Activated CD8-positive, alpha-beta T cell treated with anti-CD3 and anti-CD28 coated beads for 36 hours (primary cell): Measurements from ENCODE around the gene PTRH1. TPM values are rescaled to one million over a fixed set of nuclear protein-coding genes. Genes with fewer than 3 reads are reported as not detected.
"Not testable (repeated sequence)": the region's sequence is repeated elsewhere in the genome, so short reads cannot be mapped to it uniquely, and the experiment has no call there.

Source experiments
- ATAC-seq: fragments of 200-7000 bp; cut with Tn5 transposase; one replicate; pipeline ENCODE4 v1.10.0; 2021; ENCODE audit warnings: mild to moderate bottlenecking, moderate library complexity
- CTCF ChIA-PET: fragments of 350-600 bp; sonication (Branson Sonifier 250); formaldehyde crosslinking; loops from one replicate; lab custom pipeline; 2021; ENCODE audit warnings: antibody characterized with exemption; lab: Charles Lee
- POLR2A ChIA-PET: fragments of 350-600 bp; sonication (Branson Sonifier 250); formaldehyde crosslinking; loops from one replicate; lab custom pipeline; 2021; ENCODE audit warnings: antibody characterized with exemption; lab: Charles Lee
- DNase-seq: peaks from one replicate; pipeline ENCODE4 v3.0.0-alpha.2; 2020
- H3K27ac Mint-ChIP-seq: one replicate; pipeline ENCODE4 v1.8.0; 2021; ENCODE audit warnings: mild to moderate bottlenecking, mixed read lengths
- H3K27me3 Mint-ChIP-seq: one replicate; pipeline ENCODE4 v1.8.0; 2021; ENCODE audit warnings: mixed read lengths
- H3K36me3 Mint-ChIP-seq: one replicate; pipeline ENCODE4 v1.8.0; 2021; ENCODE audit warnings: low read depth, mixed read lengths
- H3K4me1 Mint-ChIP-seq: one replicate; pipeline ENCODE4 v1.8.0; 2021; ENCODE audit warnings: low read depth, mixed read lengths
- H3K4me3 Mint-ChIP-seq: one replicate; pipeline ENCODE4 v1.8.0; 2021; ENCODE audit warnings: mild to moderate bottlenecking, moderate library complexity, mixed read lengths
- H3K9me3 Mint-ChIP-seq: one replicate; pipeline ENCODE4 v1.8.0; 2021; ENCODE audit warnings: mixed read lengths
- CTCF ChIP-seq: fragments of 200-600 bp; IDR thresholded peaks from one replicate; pipeline ENCODE4 v1.8.0; 2022; ENCODE audit warnings: antibody characterized with exemption, mild to moderate bottlenecking
- intact Hi-C: fragments of 100-400 bp; cut with micrococcal nuclease; formaldehyde crosslinking; loops from one replicate; pipeline ENCODE4 v1.10.0; 2022
- total RNA-seq, 2 experiments: library from RNA; stranded (reverse); gene quantifications; one replicate each; pipeline ENCODE4 v1.2.3, GENCODE V29; 2021

PTRH1 gene
- total RNA-seq, 2 experiments from 2014 or later: 15.9 to 16.0 TPM

- peaks cover 21% of the 10 kb centered on the region for H3K36me3 Mint-ChIP-seq
- ChIA-PET POLR2A (no interaction called here), CTCF (interaction anchor here (1.5 to 16.0 kb wide), 2 partner anchors 22 to 26 kb away, joined by 6 to 144 read pairs; partner anchors contain the start of genes CDK9, SH2D3C and TOR2A)
- H3K9me3 Mint-ChIP-seq: no peaks in the 10 kb centered on the region
- H3K27me3 Mint-ChIP-seq: no peaks in the 10 kb centered on the region
- H3K4me1 Mint-ChIP-seq: peaks cover 27% of the 10 kb centered on the region
- DNase-seq (no peak), ATAC-seq (no peak)
- H3K4me3 Mint-ChIP-seq: no peak overlapping the region
- TF ChIP-seq CTCF: no peak
- intact Hi-C loops: no loop called here
- no peak overlapping the region for H3K27ac Mint-ChIP-seq
These were observed 45.6 kb upstream of the PTRH1 start for GRCh38 chr9:127761061-127761460.

- Mint-ChIP-seq H3K36me3 (peaks cover 8% of the 10 kb centered on the region), H3K4me3 (no peak overlapping the region), H3K27ac (peak overlapping the region; percentile 10), H3K4me1 (peaks cover 16% of the 10 kb centered on the region), H3K9me3 (no peaks in the 10 kb centered on the region), H3K27me3 (no peaks in the 10 kb centered on the region)
- intact Hi-C loops: no loop called here
- ChIA-PET POLR2A (no interaction called here), CTCF (interaction anchor here (0.9 to 1.5 kb wide), 2 partner anchors 24 to 111 kb away, joined by 3 to 4 read pairs; partner anchors contain the start of gene TOR2A)
- DNase-seq (no peak), ATAC-seq (no peak)
- no peak for TF ChIP-seq CTCF
These were observed 43.4 kb upstream of the PTRH1 start for GRCh38 chr9:127758843-127759242.

GRCh38 chr9:127756776-127757175, 41.3 kb upstream of the PTRH1 start:
- H3K36me3 Mint-ChIP-seq: peaks cover 11% of the 10 kb centered on the region
- H3K27ac Mint-ChIP-seq: not testable (repeated sequence)

GRCh38 chr9:127756233-127756632, 40.8 kb upstream of the PTRH1 start:
- POLR2A ChIA-PET: interaction anchor here (0.9 kb wide), 1 partner anchor 53 kb away, joined by 3 read pairs; no protein-coding TSS in a partner anchor
- ATAC-seq: no peak
- Mint-ChIP-seq H3K27me3 (no peaks in the 10 kb centered on the region), H3K36me3 (peaks cover 11% of the 10 kb centered on the region), H3K4me1 (peaks cover 6% of the 10 kb centered on the region), H3K4me3 (no peak overlapping the region), H3K27ac (no peak overlapping the region), H3K9me3 (no peaks in the 10 kb centered on the region)
- no peak for DNase-seq
- intact Hi-C loops: no loop called here
- CTCF ChIA-PET: interaction anchor here (0.8 to 1.2 kb wide), 2 partner anchors 9 to 10 kb away, joined by 3 to 5 read pairs; no protein-coding TSS in a partner anchor
- no peak for TF ChIP-seq CTCF

More at GRCh38 chr9:127756776-127757175, 41.3 kb upstream of the PTRH1 start:
- DNase-seq, H3K4me1 Mint-ChIP-seq, ATAC-seq, H3K27me3 Mint-ChIP-seq, H3K4me3 Mint-ChIP-seq, intact Hi-C loops, H3K9me3 Mint-ChIP-seq, CTCF ChIA-PET: not testable (repeated sequence)
- POLR2A ChIA-PET: interaction anchor here (0.9 kb wide), 1 partner anchor 53 kb away, joined by 3 read pairs; no protein-coding TSS in a partner anchor

- H3K27me3 Mint-ChIP-seq: no peaks in the 10 kb centered on the region
- H3K4me1 Mint-ChIP-seq: peaks cover 6% of the 10 kb centered on the region
- no peak overlapping the region for H3K27ac Mint-ChIP-seq
- TF ChIP-seq CTCF: no peak
- H3K4me3 Mint-ChIP-seq: no peak overlapping the region
- intact Hi-C loops: no loop called here
- POLR2A ChIA-PET: interaction anchor here (0.6 kb wide), 2 partner anchors 30 to 91 kb away, joined by 3 read pairs; partner anchors contain the start of gene CDK9
- ATAC-seq (no peak), DNase-seq (no peak)
- CTCF ChIA-PET: interaction anchor here (0.8 to 1.2 kb wide), 3 partner anchors 10 to 16 kb away, joined by 3 to 5 read pairs (median 4); no protein-coding TSS in a partner anchor
- H3K36me3 Mint-ChIP-seq: peaks cover 14% of the 10 kb centered on the region
- no peaks in the 10 kb centered on the region for H3K9me3 Mint-ChIP-seq
These were observed 39.9 kb upstream of the PTRH1 start for GRCh38 chr9:127755061-127756060.
